ENCODE data around the gene NRG3.

Gene NRG3

GRCh38 chr10:82190432-82191260 lies 315.7 kb downstream of the NRG3 start:
- no peak for TF ChIP-seq CTCF (IDR thresholded peaks at IDR 0.05; ENCODE audit: extremely low read depth, insufficient read depth, missing control alignments)
- DNase-seq (ENCODE audit: low spot score): no peak
- in situ Hi-C loops (cut with MboI; ENCODE audit: low pct_unique_long_range_greater_than_20kb, low sequenced_read_pairs, unreplicated experiment): no loop called here

GRCh38 chr10:82191653-82192052 lies 316.7 kb downstream of the NRG3 start:
- in situ Hi-C loops (cut with MboI; ENCODE audit: low pct_unique_long_range_greater_than_20kb, low sequenced_read_pairs, unreplicated experiment): no loop called here
- no peak for TF ChIP-seq CTCF (IDR thresholded peaks at IDR 0.05; ENCODE audit: extremely low read depth, insufficient read depth, missing control alignments)
- DNase-seq (ENCODE audit: low spot score): no peak

- no peak for DNase-seq (ENCODE audit: low spot score)
- in situ Hi-C loops (cut with MboI; ENCODE audit: low pct_unique_long_range_greater_than_20kb, low sequenced_read_pairs, unreplicated experiment): no loop called here
- TF ChIP-seq CTCF (IDR thresholded peaks at IDR 0.05; ENCODE audit: extremely low read depth, insufficient read depth, missing control alignments): no peak
Measured at GRCh38 chr10:82192665-82193064, 317.7 kb downstream of the NRG3 start.

GRCh38 chr10:82194419-82194818 lies 319.4 kb downstream of the NRG3 start:
- no peak for DNase-seq (ENCODE audit: low spot score)
- in situ Hi-C loops (cut with MboI; ENCODE audit: low pct_unique_long_range_greater_than_20kb, low sequenced_read_pairs, unreplicated experiment): no loop called here
- TF ChIP-seq CTCF (IDR thresholded peaks at IDR 0.05; ENCODE audit: extremely low read depth, insufficient read depth, missing control alignments): no peak

- DNase-seq (ENCODE audit: low spot score): no peak
- no peak for TF ChIP-seq CTCF (IDR thresholded peaks at IDR 0.05; ENCODE audit: extremely low read depth, insufficient read depth, missing control alignments)
- in situ Hi-C loops (cut with MboI; ENCODE audit: low pct_unique_long_range_greater_than_20kb, low sequenced_read_pairs, unreplicated experiment): no loop called here
Measured at GRCh38 chr10:82206831-82207230, 331.8 kb downstream of the NRG3 start.

- in situ Hi-C loops (cut with MboI; ENCODE audit: low pct_unique_long_range_greater_than_20kb, low sequenced_read_pairs, unreplicated experiment): no loop called here
- no peak for DNase-seq (ENCODE audit: low spot score)
- no peak for TF ChIP-seq CTCF (IDR thresholded peaks at IDR 0.05; ENCODE audit: extremely low read depth, insufficient read depth, missing control alignments)
Measured at GRCh38 chr10:82208726-82209125, 333.7 kb downstream of the NRG3 start.

Data from GM13977 (cell line).